Measurements from ENCODE around the gene TUBA4A.
"Not testable (repeated sequence)": the region's sequence is repeated elsewhere in the genome, so short reads cannot be mapped to it uniquely, and the experiment has no call there.

The TUBA4A gene

DNA sequence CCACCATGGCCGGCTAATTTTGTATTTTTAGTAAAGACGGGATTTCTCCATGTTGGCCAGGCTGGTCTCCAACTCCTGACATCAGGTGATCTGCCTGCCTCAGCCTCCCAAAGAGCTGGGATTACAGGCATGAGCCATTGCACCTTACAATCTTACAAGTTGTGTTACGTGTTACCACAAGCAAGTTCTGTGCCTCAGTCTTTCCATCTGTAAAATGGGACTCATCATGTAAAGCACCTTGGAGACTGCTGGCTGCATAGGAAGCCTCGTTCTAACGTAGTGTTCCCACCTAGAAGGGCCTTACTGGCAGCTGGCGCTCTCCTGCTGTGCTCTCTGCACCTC lies 35.4 kb upstream of the TUBA4A start:
- no peak overlapping the region for H3K4me3 Mint-ChIP-seq
- TF ChIP-seq, protein P1, sequence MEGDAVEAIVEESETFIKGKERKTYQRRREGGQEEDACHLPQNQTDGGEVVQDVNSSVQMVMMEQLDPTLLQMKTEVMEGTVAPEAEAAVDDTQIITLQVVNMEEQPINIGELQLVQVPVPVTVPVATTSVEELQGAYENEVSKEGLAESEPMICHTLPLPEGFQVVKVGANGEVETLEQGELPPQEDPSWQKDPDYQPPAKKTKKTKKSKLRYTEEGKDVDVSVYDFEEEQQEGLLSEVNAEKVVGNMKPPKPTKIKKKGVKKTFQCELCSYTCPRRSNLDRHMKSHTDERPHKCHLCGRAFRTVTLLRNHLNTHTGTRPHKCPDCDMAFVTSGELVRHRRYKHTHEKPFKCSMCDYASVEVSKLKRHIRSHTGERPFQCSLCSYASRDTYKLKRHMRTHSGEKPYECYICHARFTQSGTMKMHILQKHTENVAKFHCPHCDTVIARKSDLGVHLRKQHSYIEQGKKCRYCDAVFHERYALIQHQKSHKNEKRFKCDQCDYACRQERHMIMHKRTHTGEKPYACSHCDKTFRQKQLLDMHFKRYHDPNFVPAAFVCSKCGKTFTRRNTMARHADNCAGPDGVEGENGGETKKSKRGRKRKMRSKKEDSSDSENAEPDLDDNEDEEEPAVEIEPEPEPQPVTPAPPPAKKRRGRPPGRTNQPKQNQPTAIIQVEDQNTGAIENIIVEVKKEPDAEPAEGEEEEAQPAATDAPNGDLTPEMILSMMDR (IDR thresholded peaks at IDR 0.05; ENCODE audit: unreplicated experiment in 3 of 3), result no peak
- peak overlapping the region; percentile 65 to 90 (median 90) for H3K27ac Mint-ChIP-seq
- H3K9me3 Mint-ChIP-seq, result no peaks in the 10 kb centered on the region
- H3K4me1 Mint-ChIP-seq, result peaks cover 31% of the 10 kb centered on the region
- peaks cover 3% of the 10 kb centered on the region for H3K36me3 Mint-ChIP-seq (ENCODE audit: low read depth)
- H3K27me3 Mint-ChIP-seq (ENCODE audit: low read depth), result peaks cover 18% of the 10 kb centered on the region

DNA sequence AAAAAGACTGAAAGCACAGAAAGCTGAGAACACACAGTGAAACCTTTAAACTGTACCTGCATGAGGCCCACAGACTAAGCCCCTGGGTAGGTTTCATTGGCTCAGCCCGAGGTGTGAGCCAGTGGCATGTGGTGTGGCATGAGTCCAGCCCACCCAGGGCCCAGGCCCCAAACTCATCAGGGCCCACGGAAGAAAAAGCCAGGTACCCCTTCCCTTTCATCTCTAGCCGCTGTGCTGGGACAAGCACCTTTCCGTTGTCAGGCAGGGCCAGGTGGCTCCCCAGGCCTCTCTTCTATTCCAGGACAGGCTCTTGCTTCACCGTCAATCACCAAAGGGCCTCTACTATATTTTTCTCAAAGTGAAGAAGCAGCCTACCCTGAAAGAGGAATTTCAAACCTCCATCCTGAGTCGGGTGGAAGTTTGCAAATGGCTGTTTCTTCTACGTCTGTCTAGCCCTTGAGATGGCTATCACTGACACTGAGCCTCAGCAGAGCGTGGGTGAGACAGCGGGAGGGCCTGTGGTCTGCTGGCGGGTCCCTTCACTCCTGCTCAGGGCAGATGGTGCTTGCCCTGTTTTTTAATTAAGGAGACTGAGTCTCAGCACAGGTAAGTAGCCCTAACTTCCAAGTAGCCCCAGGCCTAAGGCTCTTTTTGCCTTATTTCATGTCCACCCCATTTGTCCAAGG lies 34.0 kb upstream of the TUBA4A start:
- Mint-ChIP-seq H3K9me3 (no peaks in the 10 kb centered on the region), H3K27me3 (ENCODE audit: low read depth) (peaks cover 14% of the 10 kb centered on the region), H3K36me3 (ENCODE audit: low read depth) (peaks cover 13% of the 10 kb centered on the region), H3K4me1 (peaks cover 32% of the 10 kb centered on the region), H3K27ac (peak overlapping the region in 2 of 3 experiments; percentile 18 to 44), H3K4me3 (no peak overlapping the region)
- TF ChIP-seq, protein P1 (IDR thresholded peaks at IDR 0.05; ENCODE audit: unreplicated experiment in 3 of 3), result no peak

DNA sequence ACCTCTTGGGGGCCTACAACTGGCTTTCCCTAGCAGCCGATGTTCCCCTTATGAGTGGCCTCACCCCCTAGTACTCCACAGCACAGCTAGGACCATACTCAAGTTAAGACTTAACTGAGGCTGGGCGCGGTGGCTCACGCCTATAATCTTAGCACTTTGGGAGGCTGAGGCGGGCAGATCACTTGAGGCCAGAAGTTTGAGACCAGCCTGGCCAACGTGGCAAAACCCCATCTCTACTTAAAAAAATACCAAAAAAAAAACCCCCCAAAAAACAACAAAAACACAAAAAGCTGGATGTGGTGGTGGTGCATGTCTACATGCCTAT lies 33.4 kb upstream of the TUBA4A start:
- not testable (repeated sequence) for H3K27me3 Mint-ChIP-seq (ENCODE audit: low read depth); H3K9me3 Mint-ChIP-seq; H3K4me3 Mint-ChIP-seq
- peak overlapping the region in 1 of 3 experiments; percentile 18 for H3K27ac Mint-ChIP-seq
- H3K36me3 Mint-ChIP-seq (ENCODE audit: low read depth), result peaks cover 18% of the 10 kb centered on the region
- peaks cover 38% of the 10 kb centered on the region for H3K4me1 Mint-ChIP-seq

DNA sequence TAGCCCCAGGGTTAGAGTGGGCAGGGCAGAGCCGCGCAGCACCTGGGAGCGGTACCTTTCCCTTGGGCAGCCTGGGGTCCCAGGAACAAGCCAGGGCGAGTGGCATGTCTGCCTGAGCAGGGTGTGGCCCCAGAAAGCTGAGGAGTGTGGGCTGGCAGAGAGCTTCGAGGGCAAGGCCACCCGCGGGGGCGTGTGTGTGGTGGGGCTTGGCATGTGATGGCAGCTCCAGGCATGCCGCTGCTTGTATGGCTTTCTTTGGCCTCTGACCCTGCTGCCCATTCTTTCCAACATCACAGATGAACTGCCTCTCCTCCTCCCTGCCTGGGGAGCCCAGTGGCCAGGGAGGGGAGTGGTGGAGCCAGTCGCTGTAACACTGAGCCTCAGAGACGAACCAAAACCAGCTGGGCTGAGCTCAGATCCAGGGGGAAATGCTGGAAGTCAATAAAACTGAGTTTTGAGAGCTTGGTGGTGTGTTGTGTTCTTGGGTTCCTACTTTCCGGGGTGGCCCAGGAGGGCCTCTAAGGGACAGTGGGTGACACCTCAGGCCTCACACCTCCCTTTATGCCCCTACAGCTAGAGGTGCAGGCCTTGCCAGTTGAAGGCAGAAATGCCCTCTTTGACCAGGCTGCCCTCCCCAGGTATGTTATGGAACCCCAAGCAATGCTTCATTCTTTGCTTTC lies 32.9 kb upstream of the TUBA4A start:
- Mint-ChIP-seq H3K9me3 (no peaks in the 10 kb centered on the region), H3K4me3 (peak overlapping the region in 1 of 3 experiments; percentile 11), H3K4me1 (peaks cover 38% of the 10 kb centered on the region), H3K36me3 (ENCODE audit: low read depth) (peaks cover 18% of the 10 kb centered on the region), H3K27ac (peak overlapping the region; percentile 48 to 90 (median 59)), H3K27me3 (ENCODE audit: low read depth) (peaks cover 5% of the 10 kb centered on the region)
- TF ChIP-seq, protein P1 (IDR thresholded peaks at IDR 0.05; ENCODE audit: unreplicated experiment in 3 of 3), result no peak

DNA sequence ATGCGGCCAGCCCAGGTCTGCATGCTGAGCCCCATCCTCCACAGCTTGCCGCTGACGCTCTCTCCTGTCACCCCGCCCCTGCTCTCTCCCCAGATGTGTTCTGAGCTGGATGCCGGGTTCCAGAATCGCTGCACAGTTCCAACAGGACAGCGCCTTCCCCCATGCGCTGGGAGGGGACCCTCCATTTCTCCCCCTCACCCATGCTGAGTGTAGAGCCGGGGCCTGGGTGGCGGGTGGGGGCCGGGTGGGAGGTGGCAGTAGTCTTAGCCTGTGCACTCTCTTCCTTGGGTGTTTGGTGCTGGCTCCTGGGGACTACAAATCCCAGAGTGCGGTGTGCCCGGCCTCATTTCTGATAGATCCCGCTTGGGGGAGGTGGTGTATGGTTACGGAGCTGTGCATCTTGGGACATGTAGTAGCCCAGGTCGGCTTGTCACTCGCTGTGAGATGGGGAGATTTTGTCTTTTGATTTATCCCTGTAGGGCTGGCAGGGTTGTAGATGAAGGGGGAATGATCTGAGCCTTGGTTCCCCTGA lies 32.2 kb upstream of the TUBA4A start:
- peaks cover 24% of the 10 kb centered on the region for H3K36me3 Mint-ChIP-seq (ENCODE audit: low read depth)
- H3K27ac Mint-ChIP-seq, result peak overlapping the region; percentile 48 to 90 (median 59)
- TF ChIP-seq, protein P1 (IDR thresholded peaks at IDR 0.05; ENCODE audit: unreplicated experiment in 3 of 3), result no peak
- H3K4me1 Mint-ChIP-seq, result peaks cover 43% of the 10 kb centered on the region
- H3K27me3 Mint-ChIP-seq (ENCODE audit: low read depth), result peaks cover 5% of the 10 kb centered on the region
- peak overlapping the region in 1 of 3 experiments; percentile 11 for H3K4me3 Mint-ChIP-seq
- H3K9me3 Mint-ChIP-seq, result no peaks in the 10 kb centered on the region

DNA sequence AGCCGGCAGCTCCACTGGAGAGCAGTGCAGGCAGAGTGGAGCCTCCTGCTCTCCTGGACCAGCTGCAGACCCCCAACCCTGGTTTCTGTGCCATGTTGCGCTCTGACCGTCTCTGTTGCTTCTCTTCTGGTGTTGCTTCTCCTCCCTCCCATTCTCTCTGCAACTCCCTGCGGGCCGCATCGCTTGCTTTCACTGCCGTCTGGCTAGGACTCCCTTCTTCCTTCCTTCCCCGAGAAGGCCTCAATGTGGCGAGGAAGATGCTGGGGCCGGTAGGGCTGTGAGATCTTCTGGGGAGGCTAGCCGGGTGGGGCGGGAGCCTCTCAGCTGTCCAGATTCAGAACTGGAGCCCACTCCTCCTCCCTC lies 31.6 kb upstream of the TUBA4A start:
- peak overlapping the region in 1 of 3 experiments; percentile 24 for H3K4me3 Mint-ChIP-seq
- TF ChIP-seq, protein P1 (IDR thresholded peaks at IDR 0.05; ENCODE audit: unreplicated experiment in 3 of 3), result no peak
- H3K9me3 Mint-ChIP-seq, result no peaks in the 10 kb centered on the region
- H3K27ac Mint-ChIP-seq, result peak overlapping the region in 1 of 3 experiments; percentile 69
- peaks cover 48% of the 10 kb centered on the region for H3K4me1 Mint-ChIP-seq
- peaks cover 5% of the 10 kb centered on the region for H3K27me3 Mint-ChIP-seq (ENCODE audit: low read depth)
- H3K36me3 Mint-ChIP-seq (ENCODE audit: low read depth), result peaks cover 26% of the 10 kb centered on the region
